IMR-90 (cell line): ENCODE results near the gene RNF151. TPM values are rescaled to one million over a fixed set of nuclear protein-coding genes. Genes with fewer than 3 reads are reported as not detected.

Experiments
- ATAC-seq: fragments of 200-7000 bp; cut with Tn5 transposase; 2 replicates; pipeline ENCODE4 v1.9.1; 2020; ENCODE audit warnings: low read depth, mild to moderate bottlenecking, moderate library complexity
- BruUV-seq: library from RNA; stranded (reverse); fragments of 400-500 nt; replicated peaks from 2 replicates; lab custom pipeline; 2021; lab: Mats Ljungman, UMichigan
- CTCF ChIA-PET: fragments of 300-600 bp; formaldehyde crosslinking; extraction: SDS; loops from one replicate; lab custom pipeline; 2021; ENCODE audit warnings: antibody characterized with exemption; lab: Yijun Ruan, JAX
- POLR2A ChIA-PET: fragments of 300-600 bp; sonication (Branson Sonifier 250); formaldehyde crosslinking; loops from one replicate; lab custom pipeline; 2022; ENCODE audit warnings: antibody characterized with exemption; ENCODE audit not compliant: unreplicated experiment; lab: Charles Lee
- DNase-seq: peaks from one replicate; pipeline ENCODE4 v3.0.0; 2013
- H2AFZ ChIP-seq: replicated peaks from 2 replicates; pipeline ENCODE3; 2013; ENCODE audit warnings: low read length, mild to moderate bottlenecking; ENCODE audit not compliant: poor library complexity
- H2AK5ac ChIP-seq: 2 replicates; pipeline ENCODE4 v1.6.1; 2013; ENCODE audit warnings: low read depth, low read length, inconsistent platforms
- H2AK9ac ChIP-seq: replicated peaks from 2 replicates; pipeline ENCODE3; 2013; ENCODE audit warnings: mild to moderate bottlenecking, low read depth, low read length, moderate library complexity; ENCODE audit not compliant: poor library complexity
- H2BK120ac ChIP-seq: 2 replicates; pipeline ENCODE4 v1.6.1; 2013; ENCODE audit warnings: low read depth, low read length, inconsistent platforms
- H2BK15ac ChIP-seq: 3 replicates; pipeline ENCODE4 v1.6.1; 2013; ENCODE audit warnings: low read depth, low read length, inconsistent platforms
- H2BK20ac ChIP-seq: 2 replicates; pipeline ENCODE4 v1.6.1; 2013; ENCODE audit warnings: low read depth, mild to moderate bottlenecking, inconsistent platforms, low read length, moderate library complexity
- H2BK5ac ChIP-seq: 2 replicates; pipeline ENCODE4 v1.6.1; 2013; ENCODE audit warnings: mild to moderate bottlenecking, low read depth, low read length, inconsistent platforms; ENCODE audit not compliant: poor library complexity, severe bottlenecking
- H3K14ac ChIP-seq: replicated peaks from 2 replicates; pipeline ENCODE4 v1.6.1; 2013; ENCODE audit warnings: low read depth, low read length, inconsistent platforms
- H3K18ac ChIP-seq: 2 replicates; pipeline ENCODE4 v1.6.1; 2013; ENCODE audit warnings: low read depth, low read length, control low read depth
- H3K23ac ChIP-seq: 2 replicates; pipeline ENCODE4 v1.6.1; 2013; ENCODE audit warnings: low read depth, low read length, inconsistent platforms
- H3K27ac ChIP-seq: 2 replicates; pipeline ENCODE4 v1.5.1; 2013; ENCODE audit warnings: mild to moderate bottlenecking, control low read depth, low read length; ENCODE audit not compliant: insufficient read depth
- H3K27me3 ChIP-seq: 2 replicates; pipeline ENCODE4 v1.6.1; 2013; ENCODE audit warnings: low read length; ENCODE audit not compliant: control insufficient read depth, insufficient read depth
- H3K36me3 ChIP-seq: 2 replicates; pipeline ENCODE4 v1.6.1; 2013; ENCODE audit warnings: low read length, mixed read lengths; ENCODE audit not compliant: control insufficient read depth, insufficient read depth
- H3K4ac ChIP-seq: 2 replicates; pipeline ENCODE4 v1.6.1; 2013; ENCODE audit warnings: low read depth, low read length, inconsistent platforms
- H3K4me1 ChIP-seq: 2 replicates; pipeline ENCODE4 v1.6.1; 2013; ENCODE audit warnings: low read length, mixed read lengths; ENCODE audit not compliant: control insufficient read depth, insufficient read depth
- H3K4me2 ChIP-seq: 2 replicates; pipeline ENCODE4 v1.6.1; 2013; ENCODE audit warnings: low read depth, mild to moderate bottlenecking, control low read depth, low read length, moderate library complexity
- H3K4me3 ChIP-seq: 2 replicates; pipeline ENCODE4 v1.5.1; 2013; ENCODE audit warnings: low read depth, mild to moderate bottlenecking, control low read depth, low read length, moderate library complexity; ENCODE audit not compliant: insufficient read depth
- H3K56ac ChIP-seq: 2 replicates; pipeline ENCODE4 v1.6.1; 2013; ENCODE audit warnings: low read length, inconsistent platforms; ENCODE audit not compliant: insufficient read depth; ENCODE audit errors: extremely low read depth
- H3K79me1 ChIP-seq, 2 experiments: 2 replicates each; pipeline ENCODE4 v1.6.1; 2013; ENCODE audit warnings: low read length in 2 of 2, inconsistent platforms in 1 of 2, low read depth in 1 of 2
- H3K9ac ChIP-seq: 2 replicates; pipeline ENCODE4 v1.6.1; 2013; ENCODE audit warnings: low read depth, low read length, control low read depth
- H3K9me1 ChIP-seq: 2 replicates; pipeline ENCODE4 v1.6.1; 2013; ENCODE audit warnings: low read length, inconsistent platforms; ENCODE audit not compliant: insufficient read depth
- H3K9me3 ChIP-seq: 2 replicates; pipeline ENCODE4 v1.6.1; 2013; ENCODE audit warnings: low read length; ENCODE audit not compliant: control insufficient read depth, insufficient read depth
- H4K20me1 ChIP-seq: 2 replicates; pipeline ENCODE4 v1.6.1; 2013; ENCODE audit warnings: low read length, inconsistent platforms; ENCODE audit not compliant: insufficient read depth
- H4K5ac ChIP-seq: 2 replicates; pipeline ENCODE4 v1.6.1; 2013; ENCODE audit warnings: mild to moderate bottlenecking, low read depth, low read length, control low read depth
- H4K8ac ChIP-seq, 2 experiments: 2 replicates each; pipeline ENCODE4 v1.6.1; 2013; ENCODE audit warnings: low read depth in 2 of 2, low read length in 2 of 2, control low read depth in 1 of 2, inconsistent platforms in 1 of 2
- H4K91ac ChIP-seq: 2 replicates; pipeline ENCODE4 v1.6.1; 2013; ENCODE audit warnings: low read depth, low read length, inconsistent platforms; ENCODE audit not compliant: insufficient read depth
- CEBPB ChIP-seq: IDR thresholded peaks from 2 replicates; pipeline ENCODE4 v1.6.1; 2012; ENCODE audit warnings: low read depth, low read length, improper control_type of control experiment
- FOS ChIP-seq: fragments of 150-350 bp; IDR thresholded peaks from 2 replicates; pipeline ENCODE4 v1.6.1; 2016; ENCODE audit warnings: low read depth, low read length
- SMC3 ChIP-seq: fragments of 150-350 bp; IDR thresholded peaks from 2 replicates; pipeline ENCODE4 v1.6.1; 2016; ENCODE audit warnings: low read depth, mild to moderate bottlenecking, antibody characterized with exemption, low read length, moderate library complexity
- WGBS, 2 experiments: methylation state at CpG; one replicate each; pipeline versions ENCODE4 v1.1.5 to v1.1.7; 2013; ENCODE audit warnings: missing lambda C conversion rate in 2 of 2; ENCODE audit not compliant: insufficient read length in 1 of 2; ENCODE audit errors: extremely low coverage in 2 of 2; 5-methylcytosine and 5-hydroxymethylcytosine counted together
- dilution Hi-C: fragments of 300-500 bp; cut with HindIII; formaldehyde crosslinking; loops from one replicate; pipeline ENCODE4 v1.14.3; 2018; ENCODE audit warnings: low sequenced_read_pairs; ENCODE audit not compliant: unreplicated experiment
- in situ Hi-C: fragments of 300-500 bp; cut with MboI; formaldehyde crosslinking; loops from 3 replicates; pipeline ENCODE4 v1.14.3; 2019; ENCODE audit warnings: low sequenced_read_pairs, inconsistent platforms, mixed read lengths
- intact Hi-C: fragments of 100-400 bp; cut with micrococcal nuclease; formaldehyde crosslinking; loops from 2 replicates; pipeline ENCODE4 v1.10.0; 2022
- polyA plus RNA-seq, 3 experiments: library from polyadenylated mRNA; depleted of rRNA; stranded (reverse); fragments of >200 nt; gene quantifications; 2 replicates each; pipeline ENCODE4 v1.2.3, GENCODE V29; 2012; ENCODE audit warnings: low replicate concordance in 1 of 3
- total RNA-seq: library from RNA; depleted of rRNA; stranded (reverse); fragments of >200 nt; gene quantifications from 2 replicates; pipeline ENCODE4 v1.2.3, GENCODE V29; 2012

Gene RNF151
- total and polyA plus RNA-seq, 2 of the 4 experiments (the other 2 are of a cell fraction): not detected

- POLR2A ChIA-PET: no interaction called here
- TF ChIP-seq SMC3: no peak
- no peak for TF ChIP-seq FOS
- no peak for TF ChIP-seq CEBPB
- dilution Hi-C loops: no loop called here
Measured at GRCh38 chr16:2013527-2013926, 46.9 kb downstream of the RNF151 start.

More at GRCh38 chr16:2013527-2013926, 46.9 kb downstream of the RNF151 start:
- no TSS peak for BruUV-seq
- Histone ChIP-seq H3K79me1 (peaks cover 9 to 19% of the 10 kb centered on the region in 2 experiments; a peak in 3 of 4 replicates), H2AFZ (no peak overlapping the region), H2BK15ac (no peak overlapping the region), H3K4me3 (no peak overlapping the region), H3K27me3 (no peaks in the 10 kb centered on the region), H2BK5ac (no peak overlapping the region), H4K8ac (no peak overlapping the region), H2AK9ac (no peak overlapping the region), H3K9me1 (peaks cover 6% of the 10 kb centered on the region), H3K9ac (no peak overlapping the region), H3K4me2 (no peak overlapping the region), H3K4me1 (peaks cover 10% of the 10 kb centered on the region), H3K9me3 (no peaks in the 10 kb centered on the region), H2AK5ac (no peak overlapping the region), H3K18ac (no peak overlapping the region), H3K36me3 (no peaks in the 10 kb centered on the region), H4K5ac (no peak overlapping the region), H3K4ac (no peak overlapping the region), H3K14ac (no peak overlapping the region), H3K27ac (no peak overlapping the region), H4K91ac (no peak overlapping the region), H2BK120ac (no peak overlapping the region), H3K56ac (no peak overlapping the region), H2BK20ac (no peak overlapping the region), H4K20me1 (peaks cover 6% of the 10 kb centered on the region), H3K23ac (no peak overlapping the region)
- 93% methylated on average over 6 of the region's 15 CpGs; no CpG with 5 or more reads in 1 of the 2 experiments for WGBS, 2 experiments
- DNase-seq (no peak), ATAC-seq (no peak)
- intact Hi-C loops: no loop called here
- CTCF ChIA-PET: interaction anchor here (1.7 kb wide), 1 partner anchor 10 kb away, joined by 8 read pairs; no protein-coding TSS in a partner anchor
- in situ Hi-C loops: no loop called here
